HG02763 (cell line): Measurements from ENCODE around the gene GBF1.
"Not testable (repeated sequence)": the region's sequence is repeated elsewhere in the genome, so short reads cannot be mapped to it uniquely, and the experiment has no call there.

ENCODE experiments used
- ATAC-seq: cut with Tn5 transposase; IDR thresholded peaks from one replicate; pipeline ENCODE4 v1.9.1; 2021; ENCODE audit warnings: mild to moderate bottlenecking, moderate library complexity; ENCODE audit not compliant: unreplicated experiment

Gene GBF1

GRCh38 chr10:102300278-102300843 lies 55.0 kb downstream of the GBF1 start:
- ATAC-seq: no peak

- not testable (repeated sequence) for ATAC-seq
Measured at GRCh38 chr10:102300912-102301311, 55.6 kb downstream of the GBF1 start.

GRCh38 chr10:102301332-102301731 lies 56.0 kb downstream of the GBF1 start:
- not testable (repeated sequence) for ATAC-seq

- no peak for ATAC-seq
Measured at GRCh38 chr10:102302611-102303010, 57.3 kb downstream of the GBF1 start.

GRCh38 chr10:102306006-102306405 lies 60.7 kb downstream of the GBF1 start:
- ATAC-seq: no peak

GRCh38 chr10:102306710-102307109 lies 61.4 kb downstream of the GBF1 start:
- ATAC-seq: no peak

GRCh38 chr10:102308318-102308717 lies 63.0 kb downstream of the GBF1 start:
- not testable (repeated sequence) for ATAC-seq

GRCh38 chr10:102309236-102309635 lies 63.9 kb downstream of the GBF1 start:
- no peak for ATAC-seq

GRCh38 chr10:102309916-102310315 lies 64.6 kb downstream of the GBF1 start:
- ATAC-seq: no peak

GRCh38 chr10:102310361-102311024 lies 65.2 kb downstream of the GBF1 start:
- no peak for ATAC-seq

GRCh38 chr10:102311025-102311420 lies 65.7 kb downstream of the GBF1 start:
- no peak for ATAC-seq

GRCh38 chr10:102312683-102313082 lies 67.4 kb downstream of the GBF1 start:
- ATAC-seq: no peak

- ATAC-seq: no peak
Measured at GRCh38 chr10:102313221-102313896, 68.0 kb downstream of the GBF1 start.

GRCh38 chr10:102314801-102315200 lies 69.5 kb downstream of the GBF1 start:
- ATAC-seq: no peak

GRCh38 chr10:102316421-102316820 lies 71.1 kb downstream of the GBF1 start:
- no peak for ATAC-seq

- ATAC-seq: no peak
Measured at GRCh38 chr10:102322914-102323313, 77.6 kb downstream of the GBF1 start.

- no peak for ATAC-seq
Measured at GRCh38 chr10:102324061-102324460, 78.7 kb downstream of the GBF1 start.

- ATAC-seq: no peak
Measured at GRCh38 chr10:102326031-102326430, 80.7 kb downstream of the GBF1 start.

GRCh38 chr10:102327002-102327401 lies 81.7 kb downstream of the GBF1 start:
- no peak for ATAC-seq

- ATAC-seq: no peak
Measured at GRCh38 chr10:102327641-102328040, 82.3 kb downstream of the GBF1 start.

GRCh38 chr10:102332772-102333171 lies 87.4 kb downstream of the GBF1 start:
- ATAC-seq: no peak

GRCh38 chr10:102334101-102334500 lies 88.8 kb downstream of the GBF1 start:
- ATAC-seq: no peak
